RWPE2 (cell line): ENCODE data around the gene ADGRB2.

ENCODE experiments used
- ATAC-seq: fragments of 200-7000 bp; cut with Tn5 transposase; 3 replicates; pipeline ENCODE4 v1.9.1; 2021; ENCODE audit warnings: low read depth
- DNase-seq: peaks from one replicate; pipeline ENCODE4 v3.0.0-alpha.2; 2020; ENCODE audit warnings: low spot score
- H3K27ac ChIP-seq: fragments of 450-650 bp; 2 replicates; pipeline ENCODE4 v1.5.1; 2017; ENCODE audit warnings: mild to moderate bottlenecking; ENCODE audit not compliant: poor library complexity, severe bottlenecking
- H3K27me3 ChIP-seq: fragments of 250-450 bp; sonication (Bioruptor Pico); 2 replicates; pipeline ENCODE4 v1.5.1; 2021; ENCODE audit warnings: mild to moderate bottlenecking, moderate library complexity; ENCODE audit not compliant: insufficient read depth, poor library complexity, severe bottlenecking
- H3K36me3 ChIP-seq: fragments of 250-450 bp; sonication (Bioruptor Pico); 2 replicates; pipeline ENCODE4 v1.5.1; 2020; ENCODE audit warnings: low read depth, mild to moderate bottlenecking, moderate library complexity
- H3K4me1 ChIP-seq: fragments of 250-450 bp; sonication (Bioruptor Pico); 2 replicates; pipeline ENCODE4 v1.5.1; 2021; ENCODE audit warnings: mild to moderate bottlenecking, moderate library complexity; ENCODE audit not compliant: insufficient read depth, poor library complexity, severe bottlenecking
- H3K4me3 ChIP-seq: fragments of 250-450 bp; sonication (Bioruptor Pico); 2 replicates; pipeline ENCODE4 v1.5.1; 2021; ENCODE audit warnings: mild to moderate bottlenecking, moderate library complexity; ENCODE audit not compliant: severe bottlenecking
- H3K9me3 ChIP-seq: fragments of 250-450 bp; sonication (Bioruptor Pico); 2 replicates; pipeline ENCODE4 v1.5.1; 2021; ENCODE audit warnings: mild to moderate bottlenecking, moderate library complexity; ENCODE audit not compliant: severe bottlenecking
- TF ChIP-seq, protein P1 (sequence below): fragments of 450-650 bp; IDR thresholded peaks from one replicate; pipeline ENCODE4 v1.5.1; 2017; ENCODE audit warnings: mild to moderate bottlenecking, moderate library complexity; ENCODE audit not compliant: poor library complexity, severe bottlenecking

The ADGRB2 gene

DNA sequence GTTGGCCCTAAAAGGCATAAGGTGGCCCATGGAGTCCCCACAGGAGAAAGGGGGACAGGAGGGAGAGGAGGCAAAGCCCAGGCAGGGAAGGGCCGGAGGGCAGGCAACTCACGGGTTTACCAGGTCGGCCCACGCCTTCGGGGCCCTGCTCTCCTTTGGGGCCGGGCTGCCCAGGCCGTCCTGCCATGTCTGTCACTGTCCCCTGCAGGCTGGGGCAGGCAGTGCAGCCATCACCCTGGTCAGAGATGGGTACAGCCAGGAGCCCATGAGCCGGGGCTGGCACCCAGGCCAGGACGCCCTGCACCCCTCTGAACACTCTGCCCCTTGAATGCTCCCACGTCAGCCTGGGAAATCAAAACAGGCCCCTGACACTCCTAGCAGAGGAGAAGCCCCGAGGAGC, 80.1 kb downstream of the ADGRB2 start:
- no peaks in the 10 kb centered on the region for H3K9me3 ChIP-seq
- H3K4me3 ChIP-seq, result no peak overlapping the region
- H3K27me3 ChIP-seq, result no peaks in the 10 kb centered on the region
- DNase-seq (no peak), ATAC-seq (no peak; the same call in 2 of the 3 replicates)
- TF ChIP-seq, protein P1, sequence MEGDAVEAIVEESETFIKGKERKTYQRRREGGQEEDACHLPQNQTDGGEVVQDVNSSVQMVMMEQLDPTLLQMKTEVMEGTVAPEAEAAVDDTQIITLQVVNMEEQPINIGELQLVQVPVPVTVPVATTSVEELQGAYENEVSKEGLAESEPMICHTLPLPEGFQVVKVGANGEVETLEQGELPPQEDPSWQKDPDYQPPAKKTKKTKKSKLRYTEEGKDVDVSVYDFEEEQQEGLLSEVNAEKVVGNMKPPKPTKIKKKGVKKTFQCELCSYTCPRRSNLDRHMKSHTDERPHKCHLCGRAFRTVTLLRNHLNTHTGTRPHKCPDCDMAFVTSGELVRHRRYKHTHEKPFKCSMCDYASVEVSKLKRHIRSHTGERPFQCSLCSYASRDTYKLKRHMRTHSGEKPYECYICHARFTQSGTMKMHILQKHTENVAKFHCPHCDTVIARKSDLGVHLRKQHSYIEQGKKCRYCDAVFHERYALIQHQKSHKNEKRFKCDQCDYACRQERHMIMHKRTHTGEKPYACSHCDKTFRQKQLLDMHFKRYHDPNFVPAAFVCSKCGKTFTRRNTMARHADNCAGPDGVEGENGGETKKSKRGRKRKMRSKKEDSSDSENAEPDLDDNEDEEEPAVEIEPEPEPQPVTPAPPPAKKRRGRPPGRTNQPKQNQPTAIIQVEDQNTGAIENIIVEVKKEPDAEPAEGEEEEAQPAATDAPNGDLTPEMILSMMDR, result no peak
- peaks cover 96% of the 10 kb centered on the region for H3K36me3 ChIP-seq
- H3K4me1 ChIP-seq, result no peaks in the 10 kb centered on the region
- no peak overlapping the region for H3K27ac ChIP-seq

DNA sequence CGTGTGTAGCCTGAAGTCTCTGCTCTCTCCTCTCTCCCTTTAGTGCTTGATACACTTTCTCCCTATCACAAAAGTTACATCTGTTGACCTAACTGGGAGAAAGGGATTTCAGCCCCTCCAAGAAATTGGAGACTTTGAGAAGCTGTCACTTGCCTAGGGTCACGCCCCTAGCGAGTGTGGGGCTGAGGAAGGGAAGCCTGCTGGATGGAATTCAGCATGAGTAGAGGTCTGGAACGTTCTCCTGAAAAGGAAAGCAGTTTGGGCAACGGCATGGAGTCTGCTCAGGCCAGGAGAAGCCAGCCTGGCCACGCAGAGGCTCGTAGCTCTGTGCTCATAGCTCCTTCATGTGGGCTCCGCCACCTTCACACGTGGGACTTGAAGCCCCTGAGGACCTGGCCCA, 82.7 kb downstream of the ADGRB2 start:
- ATAC-seq, result no peak
- peaks cover 94% of the 10 kb centered on the region for H3K36me3 ChIP-seq
- TF ChIP-seq, protein P1, result no peak
- no peaks in the 10 kb centered on the region for H3K27me3 ChIP-seq
- no peak overlapping the region for H3K4me3 ChIP-seq
- H3K27ac ChIP-seq, result no peak overlapping the region
- no peak for DNase-seq
- H3K9me3 ChIP-seq, result no peaks in the 10 kb centered on the region
- no peaks in the 10 kb centered on the region for H3K4me1 ChIP-seq

DNA sequence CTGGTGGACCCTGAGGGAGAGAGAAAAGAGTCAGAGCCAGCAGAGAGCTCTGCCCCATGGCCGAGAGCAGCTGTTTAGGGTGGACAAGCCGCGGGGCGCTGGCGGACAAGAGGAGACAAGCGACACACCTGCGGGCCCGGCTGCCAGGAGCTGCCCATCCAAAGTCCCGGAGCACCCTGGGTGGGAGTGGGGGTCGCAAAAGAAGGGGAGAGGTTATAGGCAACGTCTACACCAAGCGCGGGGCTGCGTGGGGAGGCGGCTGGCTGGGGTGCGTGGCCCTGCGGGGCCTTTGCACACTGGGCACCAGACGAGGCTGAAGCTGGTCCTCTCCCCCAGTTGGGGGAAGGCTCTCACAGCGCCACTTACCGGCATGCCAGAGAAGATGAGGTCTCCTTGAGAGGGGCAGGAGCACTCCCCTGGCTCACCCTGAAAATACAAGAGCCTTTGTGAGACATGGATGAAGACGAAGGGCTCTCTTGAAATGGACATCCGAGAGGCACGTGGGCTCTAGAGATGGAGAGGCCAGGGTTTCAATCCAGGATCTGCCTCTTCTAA, 84.4 kb downstream of the ADGRB2 start:
- ATAC-seq, result no peak

DNA sequence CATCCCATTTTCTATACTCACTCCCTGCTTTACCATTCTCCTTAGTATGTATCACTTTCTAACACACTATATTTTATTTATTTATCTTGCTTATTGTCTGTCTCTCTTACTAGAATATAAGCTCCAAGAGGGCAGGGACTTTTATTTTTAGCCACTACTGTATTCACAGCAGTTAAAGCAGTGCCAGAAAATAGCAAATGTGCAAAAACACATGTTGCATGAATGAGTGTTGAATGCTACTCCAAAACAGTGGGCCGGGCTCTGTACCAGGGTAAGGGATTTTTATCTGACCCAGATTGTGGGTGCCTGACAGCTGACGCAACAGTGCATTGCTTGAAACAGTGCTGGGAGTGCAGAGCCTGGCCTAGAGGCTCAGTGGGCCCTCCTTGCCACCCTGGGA, 85.0 kb downstream of the ADGRB2 start:
- no peak for ATAC-seq
- TF ChIP-seq, protein P1, result no peak
- no peaks in the 10 kb centered on the region for H3K27me3 ChIP-seq

More for the DNA sequence above, 84.4 kb downstream of the ADGRB2 start:
- no peak for DNase-seq
- no peaks in the 10 kb centered on the region for H3K4me1 ChIP-seq
- TF ChIP-seq, protein P1, result no peak
- no peaks in the 10 kb centered on the region for H3K9me3 ChIP-seq
- no peak overlapping the region for H3K4me3 ChIP-seq
- H3K27me3 ChIP-seq, result no peaks in the 10 kb centered on the region
- no peak overlapping the region for H3K27ac ChIP-seq
- peaks cover 82% of the 10 kb centered on the region for H3K36me3 ChIP-seq

DNA sequence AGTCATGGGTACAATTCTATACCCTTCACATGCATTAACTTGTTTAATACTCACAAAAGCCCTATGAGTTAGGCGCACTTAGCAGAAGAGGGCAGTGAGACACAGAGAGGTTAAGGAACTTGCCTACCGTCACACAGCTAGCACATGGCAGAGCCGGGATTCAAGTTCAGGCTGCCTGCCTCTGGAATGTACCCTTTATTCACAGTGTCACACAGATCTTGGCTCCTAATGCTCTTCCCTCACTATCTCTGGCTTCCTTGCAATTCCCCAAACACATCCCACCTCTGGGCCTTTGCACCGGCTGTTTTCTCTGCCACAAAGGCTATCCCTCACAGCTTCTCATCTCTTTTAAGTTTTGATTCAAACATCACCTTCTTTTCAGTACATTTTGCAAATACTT, 85.5 kb downstream of the ADGRB2 start:
- H3K36me3 ChIP-seq, result peaks cover 71% of the 10 kb centered on the region
- H3K4me3 ChIP-seq, result no peak overlapping the region
- TF ChIP-seq, protein P1, result no peak
- no peaks in the 10 kb centered on the region for H3K4me1 ChIP-seq
- DNase-seq (no peak), ATAC-seq (no peak)
- H3K27ac ChIP-seq, result no peak overlapping the region
- no peaks in the 10 kb centered on the region for H3K27me3 ChIP-seq
- no peaks in the 10 kb centered on the region for H3K9me3 ChIP-seq

More for the DNA sequence above, 85.0 kb downstream of the ADGRB2 start:
- Histone ChIP-seq H3K4me1 (no peaks in the 10 kb centered on the region), H3K27ac (no peak overlapping the region), H3K9me3 (no peaks in the 10 kb centered on the region), H3K4me3 (no peak overlapping the region), H3K36me3 (peaks cover 75% of the 10 kb centered on the region)
- no peak for DNase-seq
